NCI-H748 (cell line): ENCODE results near the gene TUNAR.

ENCODE experiments used
- DNase-seq: peaks from one replicate; lab custom pipeline; 2025; ENCODE audit not compliant: unreplicated experiment; lab: John Stamatoyannopoulos, UW

Gene TUNAR

GRCh38 chr14:95876761-95877538 lies at the start of gene TUNAR:
TUNAR (plus strand) TSS chr14:95876832.
- DNase-seq, result peak; percentile 70

- peak; percentile 46 for DNase-seq
These were observed 47.9 kb upstream of the TUNAR start for GRCh38 chr14:95828649-95829265.

DNA sequence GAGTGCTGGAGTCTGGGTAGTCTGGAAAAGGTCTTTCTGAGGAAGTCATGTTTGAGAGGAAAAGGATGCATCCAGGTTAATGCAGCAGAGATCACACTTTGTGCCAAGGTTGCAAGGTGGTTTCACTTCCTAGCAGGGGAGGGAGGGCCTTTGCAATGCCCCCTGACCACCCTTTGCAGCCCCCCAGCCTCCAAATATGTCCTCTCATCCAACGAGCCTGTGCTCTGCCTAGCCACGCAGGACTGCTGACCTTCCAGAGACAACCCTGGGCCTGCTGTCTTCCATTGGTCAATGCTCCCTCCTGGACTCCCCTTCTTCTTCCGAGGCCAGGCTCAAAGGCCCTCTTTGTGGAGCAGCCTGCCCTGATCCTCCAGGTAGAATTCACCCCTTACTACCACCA lies 47.3 kb upstream of the TUNAR start:
- DNase-seq, result no peak

- peak; percentile 20 for DNase-seq
These were observed 46.2 kb upstream of the TUNAR start for GRCh38 chr14:95830386-95830785.

- no peak for DNase-seq
These were observed 45.6 kb upstream of the TUNAR start for GRCh38 chr14:95831041-95831440.

- no peak for DNase-seq
These were observed 45.2 kb upstream of the TUNAR start for GRCh38 chr14:95831468-95831867.

DNA sequence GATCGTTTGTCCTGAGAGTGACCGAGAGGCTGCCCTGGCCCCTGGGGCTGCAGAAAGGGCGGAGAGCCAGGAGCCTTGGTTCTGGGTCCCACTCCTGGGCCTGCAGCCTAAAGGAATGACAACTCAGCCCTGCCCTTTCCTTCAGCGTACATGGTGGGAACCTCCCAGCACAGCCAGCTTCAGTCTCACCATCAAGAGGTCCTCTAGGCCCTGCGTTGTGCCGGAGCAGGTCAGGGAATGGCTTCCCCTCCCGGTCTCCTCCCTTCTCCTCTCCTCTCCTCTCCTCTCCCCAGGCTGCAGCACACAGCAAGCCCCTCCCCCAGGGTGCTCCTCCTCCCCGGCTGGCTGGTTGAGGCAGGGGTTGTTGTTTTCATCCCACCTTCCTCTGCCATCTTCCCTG lies 44.6 kb upstream of the TUNAR start:
- DNase-seq, result no peak

DNA sequence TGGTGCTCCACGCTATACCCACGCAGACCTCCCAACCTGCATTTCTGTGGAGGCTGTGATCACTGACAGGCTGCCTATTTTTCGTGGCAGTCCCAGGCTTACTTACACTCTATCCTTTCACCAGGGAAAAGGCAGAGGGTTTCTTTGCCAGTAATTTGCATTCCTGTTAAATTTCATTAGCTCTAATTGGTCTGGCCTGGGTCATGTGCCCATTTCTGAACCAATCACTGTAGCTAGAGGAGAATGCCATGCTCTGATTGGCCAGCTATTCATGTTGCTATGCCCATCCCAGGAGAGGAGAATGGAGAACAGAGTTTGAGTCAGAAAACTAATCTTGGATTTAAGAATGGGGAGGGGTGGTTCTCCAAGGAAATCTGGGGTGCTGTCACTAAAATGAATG lies 43.2 kb upstream of the TUNAR start:
- DNase-seq, result peak; percentile 23

DNA sequence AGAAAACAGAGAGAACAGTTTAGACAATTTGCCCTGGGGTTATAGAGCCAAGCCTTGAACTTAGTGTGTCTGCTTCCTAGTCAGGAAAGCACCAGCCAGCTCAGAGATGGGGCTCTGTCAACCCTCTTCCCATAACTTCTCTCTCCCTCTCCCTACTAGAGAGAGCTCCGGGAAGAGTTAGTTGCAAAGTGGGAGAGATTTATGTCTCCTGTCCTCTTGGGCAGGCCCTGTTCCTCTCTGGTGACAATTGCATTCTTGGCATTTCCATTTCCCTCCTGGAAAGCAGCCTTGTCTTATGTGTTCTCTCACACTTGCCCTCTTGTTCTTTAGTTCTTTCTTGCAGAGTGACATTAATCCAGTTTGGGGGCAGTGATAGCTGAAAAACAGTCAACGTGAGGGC lies 42.1 kb upstream of the TUNAR start:
- no peak for DNase-seq

DNA sequence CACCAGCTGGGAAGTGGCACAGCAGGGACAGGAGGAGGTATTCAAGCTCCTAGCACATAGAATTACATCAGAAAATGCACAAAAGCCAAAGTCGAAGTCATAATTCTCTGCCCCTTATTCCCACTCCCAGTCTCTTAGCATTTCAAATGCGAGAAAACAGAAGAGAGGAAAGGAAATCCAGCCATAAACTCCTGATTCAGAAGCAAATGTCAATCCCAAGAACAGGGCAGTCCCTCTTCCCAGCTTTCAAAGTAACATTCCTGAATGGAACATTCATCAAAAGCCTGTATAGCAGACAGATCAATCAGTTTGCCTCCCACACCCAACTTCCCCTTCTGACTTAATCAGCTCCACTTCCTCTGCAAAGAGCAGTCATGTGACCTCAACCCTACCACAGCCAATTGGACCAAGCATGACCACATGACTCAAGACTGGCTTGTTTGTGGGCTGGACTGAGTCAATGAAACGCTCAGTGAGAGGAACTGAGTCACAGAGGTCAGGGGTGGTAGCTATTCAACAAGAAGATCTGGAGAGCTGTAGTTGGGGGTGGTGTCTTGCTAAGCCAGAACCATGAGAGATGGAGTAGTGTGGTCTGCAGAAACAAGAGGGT lies 41.4 kb upstream of the TUNAR start:
- no peak for DNase-seq

- DNase-seq, result no peak
These were observed 37.8 kb upstream of the TUNAR start for GRCh38 chr14:95838862-95839261.

DNA sequence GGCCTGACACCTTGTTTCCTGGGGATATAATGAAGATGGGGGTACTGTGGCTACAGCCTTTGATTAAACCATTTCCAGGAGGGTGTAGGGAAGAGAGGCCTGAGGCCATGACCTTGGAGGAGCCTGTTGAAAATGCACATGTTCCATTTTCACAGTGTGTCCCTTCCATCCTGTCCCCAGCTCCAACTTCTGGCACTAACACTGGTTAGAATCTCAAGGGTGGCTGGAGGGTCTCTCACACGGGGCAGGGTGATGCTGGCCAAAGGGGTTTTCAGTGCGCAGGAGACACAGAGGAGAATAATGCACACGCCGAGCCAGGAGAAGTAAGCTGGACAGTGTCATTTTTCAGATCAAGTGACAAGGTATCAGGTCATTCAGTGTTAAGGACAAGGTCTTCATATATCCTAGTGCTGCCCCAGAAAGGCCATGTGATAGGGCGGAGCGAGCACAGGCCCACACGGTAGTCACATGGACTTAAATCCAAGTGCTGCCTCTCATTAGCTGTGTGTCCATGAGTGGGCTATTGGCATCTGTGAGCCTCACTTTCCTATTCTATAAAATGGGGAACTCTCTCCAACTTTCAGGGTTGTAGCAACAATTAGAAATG lies 36.4 kb upstream of the TUNAR start:
- DNase-seq, result no peak

GRCh38 chr14:95841668-95842067 lies 35.0 kb upstream of the TUNAR start:
- no peak for DNase-seq

DNA sequence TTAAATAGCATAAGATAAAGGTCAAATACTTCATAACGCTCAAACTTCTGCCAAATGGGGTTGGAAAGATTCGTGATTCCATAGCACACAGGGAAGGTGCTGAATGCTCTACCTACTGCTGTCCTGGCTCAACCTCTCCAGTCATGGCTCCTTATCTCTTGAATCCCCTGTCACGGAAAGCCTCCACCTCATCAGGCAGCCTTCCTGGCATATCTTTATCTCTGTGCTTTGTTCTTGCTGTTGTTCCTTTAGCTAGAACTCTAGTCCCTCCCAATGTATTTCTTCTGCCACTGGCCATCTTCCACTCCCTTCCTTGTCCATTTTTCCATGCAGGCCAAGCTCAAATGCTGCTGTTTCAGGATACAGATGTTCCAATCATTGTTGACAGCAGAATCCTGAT lies 26.9 kb upstream of the TUNAR start:
- no peak for DNase-seq

DNA sequence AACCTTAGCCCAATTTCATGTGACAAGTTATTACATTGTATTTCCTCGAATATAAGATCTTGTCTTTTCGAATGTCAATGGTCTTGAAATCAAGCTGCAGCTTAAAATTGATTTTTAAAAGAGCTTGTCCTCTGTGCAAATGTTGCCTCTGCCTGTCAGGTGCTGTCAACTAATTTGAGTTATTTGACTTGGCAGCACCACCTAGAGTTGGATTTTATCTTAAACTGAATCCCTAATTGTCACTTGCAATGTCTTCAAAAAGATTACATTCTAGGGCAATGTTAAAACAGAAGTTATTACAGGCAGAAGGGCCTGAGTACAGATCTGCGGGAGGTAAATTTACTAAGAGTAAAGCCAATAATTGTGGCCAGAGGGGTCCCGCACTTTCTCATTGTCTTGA lies 26.2 kb upstream of the TUNAR start:
- DNase-seq, result peak; percentile 28

GRCh38 chr14:95855606-95856005 lies 21.0 kb upstream of the TUNAR start:
- DNase-seq, result no peak

DNA sequence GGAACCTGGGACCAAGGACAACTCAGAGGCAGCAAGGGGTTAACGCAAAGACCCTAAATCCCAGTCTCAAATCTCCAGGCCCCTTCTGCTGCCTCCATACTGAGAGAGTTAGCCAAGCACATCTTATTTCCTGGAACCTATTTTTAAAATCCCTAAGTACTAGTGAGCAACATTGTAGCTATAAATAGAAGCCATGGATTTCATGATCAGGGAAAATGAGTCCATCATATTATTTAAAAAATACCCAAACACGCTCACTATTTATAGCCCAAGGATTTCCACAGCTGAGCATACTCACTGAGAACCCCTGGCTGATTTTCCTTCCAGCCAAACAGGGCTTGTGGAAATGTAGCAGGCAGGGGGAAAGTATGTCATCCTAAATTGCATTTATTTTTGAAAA lies 19.4 kb upstream of the TUNAR start:
- DNase-seq, result no peak

DNA sequence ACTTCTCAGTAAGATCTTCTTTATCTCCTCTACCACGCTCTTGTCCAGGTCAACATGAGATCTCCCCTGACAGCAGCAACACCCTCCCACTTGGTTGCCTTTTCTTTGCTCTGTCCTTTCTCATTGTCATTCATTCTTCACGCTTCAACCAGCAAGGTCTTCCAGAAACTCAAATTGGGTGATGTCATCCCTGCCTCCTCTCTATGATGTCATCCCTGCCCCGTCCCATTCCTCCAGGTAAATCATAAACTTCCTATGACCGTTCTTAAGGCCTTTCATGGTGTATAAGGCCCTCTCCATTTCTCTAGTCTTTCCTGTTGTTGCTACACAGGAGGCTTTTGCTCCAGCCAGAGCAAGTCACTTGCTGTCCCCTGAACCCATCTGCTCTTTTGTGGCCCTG lies 17.7 kb upstream of the TUNAR start:
- no peak for DNase-seq

DNA sequence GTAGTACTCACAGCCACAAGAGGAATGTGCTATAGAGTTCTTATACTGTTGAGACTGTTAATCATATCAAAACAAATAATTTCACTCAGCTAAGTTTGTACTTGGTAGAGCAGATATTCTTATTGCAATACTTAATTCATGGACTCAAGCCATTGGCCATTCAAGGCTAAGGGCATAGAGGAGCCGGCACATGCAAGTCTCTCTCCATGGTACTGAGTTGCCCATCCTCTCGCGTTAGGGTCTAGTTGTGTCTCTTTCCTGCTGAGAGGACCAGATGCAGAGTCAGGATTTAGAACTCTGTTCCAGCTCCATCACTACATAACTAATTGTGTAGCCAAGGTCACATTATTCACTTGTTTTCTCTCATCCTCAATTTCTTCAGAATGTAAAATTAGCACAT lies 14.4 kb upstream of the TUNAR start:
- no peak for DNase-seq

DNA sequence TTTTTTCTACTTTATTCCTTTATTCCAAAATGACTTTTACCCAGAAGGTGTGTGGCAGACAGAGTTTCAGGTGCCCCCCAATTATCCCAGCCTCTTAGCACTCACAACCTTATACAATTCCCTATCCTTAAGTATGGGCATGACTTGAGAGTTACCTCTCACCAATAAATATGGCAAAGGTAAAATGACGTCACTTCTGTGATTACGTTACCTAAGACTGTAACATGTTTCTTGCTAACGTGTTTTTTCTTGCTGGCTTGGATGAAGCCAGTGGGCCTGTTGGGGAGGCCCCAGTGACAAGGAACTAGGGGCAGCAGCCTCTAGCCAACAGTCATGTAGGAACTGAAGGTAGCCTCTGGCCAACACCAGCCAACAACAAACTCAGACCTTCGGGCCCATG lies 13.3 kb upstream of the TUNAR start:
- DNase-seq, result no peak

DNA sequence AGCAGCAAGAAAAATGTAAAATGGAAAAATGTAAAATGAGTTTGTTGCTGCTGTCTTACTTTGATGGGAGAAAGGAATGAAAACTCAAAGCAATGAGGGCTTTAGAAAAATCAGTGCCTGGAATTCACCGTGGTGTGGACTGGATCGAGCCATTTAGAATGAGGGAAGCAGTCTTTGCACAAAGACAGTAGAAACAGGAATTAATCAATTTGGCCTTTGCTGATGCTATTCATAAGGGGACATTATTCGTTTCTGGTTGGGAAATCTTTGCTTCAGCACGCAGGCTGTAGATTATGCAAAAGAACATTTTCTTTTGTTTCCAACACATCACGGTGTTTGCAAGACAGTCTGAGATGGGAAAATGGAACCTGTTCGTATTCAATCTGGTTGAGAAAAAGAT lies 6.9 kb upstream of the TUNAR start:
- DNase-seq, result no peak

- peak; percentile 48 for DNase-seq
These were observed 5.9 kb upstream of the TUNAR start for GRCh38 chr14:95870772-95871171.
